Transverse colon (tissue), 3 donors: ENCODE data around the gene ATCAY.

Experiments
- EP300 ChIP-seq: sonication (generic); formaldehyde crosslinking; IDR thresholded peaks from one replicate; pipeline ENCODE4 v1.6.1; 2017; ENCODE audit warnings: antibody characterized with exemption, low read depth
- POLR2A ChIP-seq: fragments of 450-650 bp; IDR thresholded peaks from one replicate; pipeline ENCODE4 v1.6.1; 2016; ENCODE audit warnings: antibody characterized with exemption, mild to moderate bottlenecking, moderate library complexity
- TF ChIP-seq, protein P1 (sequence below), 5 experiments: fragments of 200-600 bp in 3 of 5; fragments of 450-650 bp in 2 of 5; sonication (generic) in 3 of 5; IDR thresholded peaks; 1 replicate in 2 of 5; 2 replicates in 3 of 5; pipeline ENCODE4 v1.5.1; 2016 to 2017; ENCODE audit warnings: antibody characterized with exemption in 5 of 5, inconsistent platforms in 3 of 5, mild to moderate bottlenecking in 2 of 5, moderate library complexity in 1 of 5

DNA sequence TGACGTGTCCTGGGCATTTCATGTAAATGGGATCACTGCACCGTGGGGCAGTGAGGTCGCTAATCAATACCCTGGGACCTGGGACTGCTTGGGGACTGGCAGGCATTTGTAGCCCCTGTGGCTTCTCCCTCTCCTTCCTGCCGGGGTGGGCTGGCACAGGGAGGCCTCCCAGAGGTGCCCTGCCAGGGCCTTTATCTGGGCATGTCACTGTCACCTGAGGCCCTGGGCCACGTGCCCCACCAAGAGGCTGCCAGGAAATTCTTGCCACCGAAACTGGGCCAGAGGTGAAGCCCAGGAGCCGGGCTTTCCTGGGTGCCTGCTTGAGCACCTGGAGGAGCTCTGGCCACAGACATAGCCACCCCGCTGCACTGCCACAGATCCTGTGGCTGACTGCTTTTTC lies 50.6 kb downstream of the ATCAY start:
- TF ChIP-seq, protein P1, sequence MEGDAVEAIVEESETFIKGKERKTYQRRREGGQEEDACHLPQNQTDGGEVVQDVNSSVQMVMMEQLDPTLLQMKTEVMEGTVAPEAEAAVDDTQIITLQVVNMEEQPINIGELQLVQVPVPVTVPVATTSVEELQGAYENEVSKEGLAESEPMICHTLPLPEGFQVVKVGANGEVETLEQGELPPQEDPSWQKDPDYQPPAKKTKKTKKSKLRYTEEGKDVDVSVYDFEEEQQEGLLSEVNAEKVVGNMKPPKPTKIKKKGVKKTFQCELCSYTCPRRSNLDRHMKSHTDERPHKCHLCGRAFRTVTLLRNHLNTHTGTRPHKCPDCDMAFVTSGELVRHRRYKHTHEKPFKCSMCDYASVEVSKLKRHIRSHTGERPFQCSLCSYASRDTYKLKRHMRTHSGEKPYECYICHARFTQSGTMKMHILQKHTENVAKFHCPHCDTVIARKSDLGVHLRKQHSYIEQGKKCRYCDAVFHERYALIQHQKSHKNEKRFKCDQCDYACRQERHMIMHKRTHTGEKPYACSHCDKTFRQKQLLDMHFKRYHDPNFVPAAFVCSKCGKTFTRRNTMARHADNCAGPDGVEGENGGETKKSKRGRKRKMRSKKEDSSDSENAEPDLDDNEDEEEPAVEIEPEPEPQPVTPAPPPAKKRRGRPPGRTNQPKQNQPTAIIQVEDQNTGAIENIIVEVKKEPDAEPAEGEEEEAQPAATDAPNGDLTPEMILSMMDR (IDR thresholded peaks at IDR 0.05): no peak
- TF ChIP-seq EP300 (no peak), POLR2A (no peak)
